CD14-positive monocyte (primary cell): ENCODE measurements around the gene TTC7B. TPM values are rescaled to one million over a fixed set of nuclear protein-coding genes. Genes with fewer than 3 reads are reported as not detected.

Experiments
- DNase-seq, 3 donors: peaks; one replicate each; pipeline ENCODE4 v3.0.0-alpha.2; 2011 to 2022
- H2AFZ ChIP-seq: 2 replicates; pipeline ENCODE4 v1.6.0; 2012; ENCODE audit warnings: mild to moderate bottlenecking, low read depth, low read length, inconsistent platforms; ENCODE audit not compliant: insufficient read depth, poor library complexity, severe bottlenecking
- H3K27ac ChIP-seq, 2 donors: 1 replicate in 1 of 2; 2 replicates in 1 of 2; pipeline ENCODE4 v1.5.1; 2012 to 2013; ENCODE audit warnings: low read length in 2 of 2, control low read depth in 1 of 2, inconsistent platforms in 1 of 2, low read depth in 1 of 2, mild to moderate bottlenecking in 1 of 2
- H3K27me3 ChIP-seq, 2 donors: one replicate each; pipeline versions ENCODE4 v1.6.0 to v1.6.1; 2011 to 2013; ENCODE audit warnings: low read length in 2 of 2; ENCODE audit not compliant: control insufficient read depth in 2 of 2, insufficient read depth in 2 of 2
- H3K36me3 ChIP-seq, 2 donors: replicated peaks in 1 of 2; 1 replicate in 1 of 2; 2 replicates in 1 of 2; pipeline versions ENCODE4 v1.5.1 to v1.6.1; 2012 to 2013; ENCODE audit warnings: low read length in 2 of 2, control low read depth in 1 of 2, inconsistent platforms in 1 of 2, mild to moderate bottlenecking in 1 of 2; ENCODE audit not compliant: insufficient read depth in 2 of 2, control insufficient read depth in 1 of 2
- H3K4me1 ChIP-seq, 2 donors: 1 replicate in 1 of 2; 2 replicates in 1 of 2; pipeline versions ENCODE4 v1.5.1 to v1.6.1; 2012 to 2013; ENCODE audit warnings: low read length in 2 of 2, control low read depth in 1 of 2, inconsistent platforms in 1 of 2, mild to moderate bottlenecking in 1 of 2, moderate library complexity in 1 of 2; ENCODE audit not compliant: insufficient read depth in 2 of 2, control insufficient read depth in 1 of 2
- H3K4me2 ChIP-seq: replicated peaks from 2 replicates; pipeline ENCODE3; 2012; ENCODE audit warnings: low read length, moderate library complexity, mild to moderate bottlenecking; ENCODE audit not compliant: poor library complexity, severe bottlenecking; ENCODE audit errors: extremely low read depth
- H3K4me3 ChIP-seq, 3 experiments: fragments of 200-600 bp in 1 of 3; sonication (generic) in 1 of 3; replicated peaks in 1 of 3; 1 replicate in 2 of 3; 2 replicates in 1 of 3; pipeline ENCODE4 v1.5.1; 2011 to 2013; ENCODE audit warnings: low read length in 3 of 3, mild to moderate bottlenecking in 3 of 3, control low read depth in 2 of 3, low read depth in 2 of 3, inconsistent platforms in 1 of 3, moderate library complexity in 1 of 3
- H3K79me2 ChIP-seq: 2 replicates; pipeline ENCODE4 v1.6.0; 2012; ENCODE audit warnings: mild to moderate bottlenecking, control low read depth, inconsistent platforms, low read length, moderate library complexity; ENCODE audit not compliant: insufficient read depth
- H3K9ac ChIP-seq: 2 replicates; pipeline ENCODE4 v1.6.0; 2017; ENCODE audit warnings: low read length, mild to moderate bottlenecking; ENCODE audit not compliant: insufficient read depth, poor library complexity, severe bottlenecking
- H3K9me3 ChIP-seq, 2 donors: replicated peaks in 1 of 2; 1 replicate in 1 of 2; 2 replicates in 1 of 2; pipeline versions ENCODE4 v1.5.1 to v1.6.1; 2012 to 2013; ENCODE audit warnings: low read length in 2 of 2, control low read depth in 1 of 2; ENCODE audit not compliant: control insufficient read depth in 1 of 2, insufficient read depth in 1 of 2
- H4K20me1 ChIP-seq: 2 replicates; pipeline ENCODE4 v1.6.0; 2012; ENCODE audit warnings: mild to moderate bottlenecking, low read length, control low read depth, moderate library complexity; ENCODE audit not compliant: insufficient read depth
- H3K27ac Mint-ChIP-seq, 7 donors: one replicate each; pipeline ENCODE4 v1.8.0; 2020; ENCODE audit warnings: mild to moderate bottlenecking in 7 of 7, mixed read lengths in 7 of 7, moderate library complexity in 6 of 7, inconsistent platforms in 2 of 7
- H3K27me3 Mint-ChIP-seq, 3 donors: one replicate each; pipeline ENCODE4 v1.8.0; 2021 to 2022; ENCODE audit warnings: low read depth in 3 of 3, mild to moderate bottlenecking in 3 of 3, mixed read lengths in 3 of 3, moderate library complexity in 3 of 3, inconsistent platforms in 1 of 3
- H3K36me3 Mint-ChIP-seq, 2 donors: one replicate each; pipeline ENCODE4 v1.8.0; 2020; ENCODE audit warnings: mixed read lengths in 2 of 2, inconsistent platforms in 1 of 2, mild to moderate bottlenecking in 1 of 2
- H3K4me1 Mint-ChIP-seq: one replicate; pipeline ENCODE4 v1.8.0; 2020; ENCODE audit warnings: mild to moderate bottlenecking, mixed read lengths
- H3K4me3 Mint-ChIP-seq, 2 donors: one replicate each; pipeline ENCODE4 v1.8.0; 2020; ENCODE audit warnings: mild to moderate bottlenecking in 2 of 2, mixed read lengths in 2 of 2, moderate library complexity in 1 of 2
- H3K9me3 Mint-ChIP-seq, 7 donors: one replicate each; pipeline ENCODE4 v1.8.0; 2020 to 2022; ENCODE audit warnings: mixed read lengths in 7 of 7, mild to moderate bottlenecking in 6 of 7, moderate library complexity in 6 of 7, inconsistent platforms in 2 of 7
- WGBS: methylation state at CpG from one replicate; pipeline ENCODE4 v1.1.5; 2013; ENCODE audit warnings: missing lambda C conversion rate; ENCODE audit not compliant: insufficient coverage; 5-methylcytosine and 5-hydroxymethylcytosine counted together
- intact Hi-C, 2 donors: fragments of 100-400 bp; cut with micrococcal nuclease; formaldehyde crosslinking; loops; one replicate each; pipeline versions ENCODE4 v1.15.0 to v1.15.1; 2023
- polyA plus RNA-seq, 3 donors: library from polyadenylated mRNA; depleted of rRNA in 1 of 3; unstranded in 2 of 3; stranded (reverse) in 1 of 3; fragments of 300-500 nt in 2 of 3; fragments of >200 nt in 1 of 3; fragmentation: Illumina TruSeq in 2 of 3; gene quantifications; 1 replicate in 2 of 3; 2 replicates in 1 of 3; pipeline ENCODE4 v1.2.3, GENCODE V29; 2012 to 2021
- TF ChIP-seq, protein P1 (sequence below): fragments of 200-600 bp; IDR thresholded peaks from one replicate; pipeline ENCODE4 v1.8.0; 2022; ENCODE audit warnings: antibody characterized with exemption, mild to moderate bottlenecking

Gene TTC7B
- polyA plus RNA-seq, 3 donors: 0.87 to 2.6 (median 1.2) TPM

DNA sequence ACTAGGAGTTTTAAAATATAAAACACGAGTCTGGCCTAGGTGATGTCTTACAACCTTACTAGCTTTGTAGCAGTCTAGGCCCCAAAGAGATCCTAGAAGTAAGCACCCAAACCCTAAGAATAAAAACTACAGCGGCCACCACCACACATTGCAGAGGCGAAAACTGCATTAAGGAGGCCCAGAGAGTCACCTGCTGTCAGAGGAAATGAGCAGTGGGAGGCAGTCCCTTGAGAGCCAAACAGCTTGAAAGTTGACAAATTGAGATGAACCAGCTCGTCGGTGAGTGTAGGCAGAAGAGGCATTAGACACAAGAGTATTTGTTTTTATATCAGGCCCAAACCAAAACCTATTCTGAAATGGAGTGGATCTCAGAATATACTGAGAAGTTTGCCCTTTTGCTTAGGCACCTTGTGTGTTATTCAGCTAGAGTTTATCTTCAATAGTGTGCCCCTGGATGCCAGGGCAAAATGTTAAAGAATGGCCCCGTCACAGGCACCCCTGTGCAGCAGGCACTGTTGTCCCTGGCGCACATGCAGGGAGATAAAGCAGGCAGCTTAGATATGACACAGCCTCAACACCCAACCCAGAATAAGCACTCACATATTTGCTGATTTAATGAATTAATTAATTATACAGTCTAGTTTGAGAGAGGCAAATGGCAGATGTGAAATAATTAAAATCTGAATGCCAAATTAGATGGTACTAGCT is 56.7 kb downstream of the TTC7B start:
- H3K27me3 ChIP-seq: no peaks in the 10 kb centered on the region
- peak overlapping the region; percentile 95 for H3K4me2 ChIP-seq
- Mint-ChIP-seq H3K36me3 (peaks cover 0 to 4% of the 10 kb centered on the region in 2 donors), H3K4me3 (peak overlapping the region; percentile 80 to 88), H3K9me3 (peaks cover 4 to 18% (median 14%) of the 10 kb centered on the region in 7 donors), H3K27me3 (peaks cover 4 to 8% (median 5%) of the 10 kb centered on the region in 3 donors), H3K4me1 (peaks cover 15% of the 10 kb centered on the region), H3K27ac (peak overlapping the region in 4 of 7 donors; percentile 42 to 76 (median 72))
- peaks cover 15% of the 10 kb centered on the region in 2 donors for H3K4me1 ChIP-seq
- no peak overlapping the region for H3K9ac ChIP-seq
- peaks cover 0 to 9% of the 10 kb centered on the region in 2 donors for H3K9me3 ChIP-seq
- H2AFZ ChIP-seq: peak overlapping the region; percentile 98
- no peak overlapping the region for H3K27ac ChIP-seq
- peak overlapping the region in 1 of 3 experiments; percentile 80 for H3K4me3 ChIP-seq
- no peaks in the 10 kb centered on the region for H3K36me3 ChIP-seq
- intact Hi-C loops: loop anchor here (5.0 to 10.0 kb wide), 5 partner anchors 68 to 807 kb away; partner anchors contain the start of genes CALM1 (in 1 of the 2) and EFCAB11 (in 1 of the 2)
- 83% methylated on average over 1 of the region's 7 CpGs for WGBS
- DNase-seq: no peak
- no peaks in the 10 kb centered on the region for H4K20me1 ChIP-seq
- TF ChIP-seq, protein P1, sequence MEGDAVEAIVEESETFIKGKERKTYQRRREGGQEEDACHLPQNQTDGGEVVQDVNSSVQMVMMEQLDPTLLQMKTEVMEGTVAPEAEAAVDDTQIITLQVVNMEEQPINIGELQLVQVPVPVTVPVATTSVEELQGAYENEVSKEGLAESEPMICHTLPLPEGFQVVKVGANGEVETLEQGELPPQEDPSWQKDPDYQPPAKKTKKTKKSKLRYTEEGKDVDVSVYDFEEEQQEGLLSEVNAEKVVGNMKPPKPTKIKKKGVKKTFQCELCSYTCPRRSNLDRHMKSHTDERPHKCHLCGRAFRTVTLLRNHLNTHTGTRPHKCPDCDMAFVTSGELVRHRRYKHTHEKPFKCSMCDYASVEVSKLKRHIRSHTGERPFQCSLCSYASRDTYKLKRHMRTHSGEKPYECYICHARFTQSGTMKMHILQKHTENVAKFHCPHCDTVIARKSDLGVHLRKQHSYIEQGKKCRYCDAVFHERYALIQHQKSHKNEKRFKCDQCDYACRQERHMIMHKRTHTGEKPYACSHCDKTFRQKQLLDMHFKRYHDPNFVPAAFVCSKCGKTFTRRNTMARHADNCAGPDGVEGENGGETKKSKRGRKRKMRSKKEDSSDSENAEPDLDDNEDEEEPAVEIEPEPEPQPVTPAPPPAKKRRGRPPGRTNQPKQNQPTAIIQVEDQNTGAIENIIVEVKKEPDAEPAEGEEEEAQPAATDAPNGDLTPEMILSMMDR: no peak
- no peaks in the 10 kb centered on the region for H3K79me2 ChIP-seq

DNA sequence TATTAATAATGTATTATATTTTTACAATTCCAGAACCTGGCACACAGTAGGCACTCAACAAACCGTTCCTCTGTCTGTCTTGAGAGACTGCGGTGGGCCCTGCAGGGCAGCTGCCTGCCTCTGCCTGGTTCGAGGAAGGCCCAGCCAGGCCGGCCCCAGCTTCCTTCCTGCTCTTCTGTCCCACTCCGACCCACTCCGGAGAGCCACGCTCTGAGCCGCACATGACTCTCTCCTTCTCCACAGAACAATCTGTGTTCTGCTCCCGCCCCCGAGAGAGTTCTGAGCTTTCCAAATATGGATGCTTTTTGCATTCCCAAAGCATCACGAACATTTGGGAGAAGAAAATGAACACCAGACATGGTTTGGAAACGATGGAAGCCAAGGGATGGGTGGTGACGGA is 57.3 kb downstream of the TTC7B start:
- peaks cover 15% of the 10 kb centered on the region for H3K4me1 Mint-ChIP-seq
- Histone ChIP-seq H3K27ac (peak overlapping the region; percentile 47 to 86), H3K4me2 (peak overlapping the region; percentile 95), H3K9me3 (peaks cover 0 to 9% of the 10 kb centered on the region in 2 donors), H3K9ac (peak overlapping the region; percentile 77), H3K36me3 (no peaks in the 10 kb centered on the region), H4K20me1 (no peaks in the 10 kb centered on the region), H3K79me2 (no peaks in the 10 kb centered on the region), H2AFZ (peak overlapping the region; percentile 98), H3K4me3 (peak overlapping the region; percentile 51 to 80 (median 75)), H3K27me3 (no peaks in the 10 kb centered on the region), H3K4me1 (peaks cover 15% of the 10 kb centered on the region in 2 donors)
- WGBS: 25% methylated on average over 11 of the region's 13 CpGs
- peak overlapping the region; percentile 80 to 88 for H3K4me3 Mint-ChIP-seq
- TF ChIP-seq, protein P1: no peak
- H3K27me3 Mint-ChIP-seq: peaks cover 4 to 8% (median 5%) of the 10 kb centered on the region in 3 donors
- peaks cover 2 to 16% (median 14%) of the 10 kb centered on the region in 7 donors for H3K9me3 Mint-ChIP-seq
- intact Hi-C loops: loop anchor here (1.0 to 10.0 kb wide), 6 partner anchors 68 to 807 kb away; partner anchors contain the start of genes CALM1 (in 1 of the 2) and EFCAB11 (in 1 of the 2)
- DNase-seq: peak; percentile 15 to 19 (median 17)
- peak overlapping the region in 6 of 7 donors; percentile 35 to 87 (median 79) for H3K27ac Mint-ChIP-seq
- peaks cover 0 to 2% of the 10 kb centered on the region in 2 donors for H3K36me3 Mint-ChIP-seq
